Choroid plexus epithelial cell (primary cell): ENCODE measurements around the gene STOML1.

Experiments used
- DNase-seq: peaks from one replicate; pipeline ENCODE4 v3.0.0-alpha.2; 2010; ENCODE audit warnings: low read depth
- H3K4me3 ChIP-seq: 2 replicates; pipeline ENCODE4 v1.5.1; 2011; ENCODE audit warnings: low read depth, mild to moderate bottlenecking, control low read depth, low read length, moderate library complexity
- CTCF ChIP-seq: conservative IDR thresholded peaks from 2 replicates; pipeline ENCODE4 v1.5.1; 2011; ENCODE audit warnings: low read depth, mild to moderate bottlenecking, control low read depth, inconsistent platforms, low read length, moderate library complexity

The STOML1 gene

GRCh38 chr15:73936181-73936580, 55.9 kb downstream of the STOML1 start:
- peak; percentile 84 for DNase-seq
- TF ChIP-seq CTCF, result peak; percentile 68

GRCh38 chr15:73935547-73935946, 56.5 kb downstream of the STOML1 start:
- TF ChIP-seq CTCF, result no peak
- H3K4me3 ChIP-seq, result no peak overlapping the region
- peak; percentile 55 for DNase-seq

More at GRCh38 chr15:73936181-73936580, 55.9 kb downstream of the STOML1 start:
- H3K4me3 ChIP-seq, result no peak overlapping the region

GRCh38 chr15:73934281-73934680, 57.8 kb downstream of the STOML1 start:
- no peak for TF ChIP-seq CTCF
- no peak overlapping the region for H3K4me3 ChIP-seq
- DNase-seq, result no peak

- peak; percentile 51 for DNase-seq
- H3K4me3 ChIP-seq, result no peak overlapping the region
- no peak for TF ChIP-seq CTCF
Measured at GRCh38 chr15:73932381-73933191, 59.5 kb downstream of the STOML1 start.

- DNase-seq, result no peak
- TF ChIP-seq CTCF, result no peak
- H3K4me3 ChIP-seq, result no peak overlapping the region
Measured at GRCh38 chr15:73931441-73931840, 60.7 kb downstream of the STOML1 start.

GRCh38 chr15:73930790-73931281, 61.3 kb downstream of the STOML1 start:
- H3K4me3 ChIP-seq, result peak overlapping the region; percentile 4
- DNase-seq, result peak; percentile 70

More at GRCh38 chr15:73930790-73931281, 61.3 kb downstream of the STOML1 start:
- no peak for TF ChIP-seq CTCF
